Stomach (tissue), 9 donors: ENCODE data around the gene RWDD3. TPM values are rescaled to one million over a fixed set of nuclear protein-coding genes. Genes with fewer than 3 reads are reported as not detected.

ENCODE experiments used
- DNase-seq, 2 donors: peaks; one replicate each; pipeline versions ENCODE4 v3.0.0 to v3.0.0-alpha.2; 2013 to 2019
- H3K27ac ChIP-seq, 5 donors: fragments of 200-600 bp in 4 of 5; sonication (generic) in 4 of 5; one replicate each; pipeline ENCODE4 v1.5.1; 2013 to 2019; ENCODE audit warnings: mild to moderate bottlenecking in 1 of 5, moderate library complexity in 1 of 5
- H3K27me3 ChIP-seq, 3 donors: fragments of 200-600 bp; sonication (generic); one replicate each; pipeline ENCODE4 v1.5.1; 2017 to 2019; ENCODE audit warnings: mixed run types in 1 of 3
- H3K36me3 ChIP-seq, 4 donors: fragments of 200-600 bp; sonication (generic); 1 replicate in 3 of 4; 2 replicates in 1 of 4; pipeline ENCODE4 v1.5.1; 2016 to 2019
- H3K4me1 ChIP-seq, 4 donors: fragments of 200-600 bp; sonication (generic); one replicate each; pipeline ENCODE4 v1.5.1; 2016 to 2019
- H3K4me3 ChIP-seq, 4 donors: fragments of 200-600 bp; sonication (generic) in 3 of 4; one replicate each; pipeline ENCODE4 v1.5.1; 2016 to 2019; ENCODE audit warnings: mild to moderate bottlenecking in 1 of 4
- H3K9me3 ChIP-seq, 4 donors: fragments of 200-600 bp; sonication (generic); one replicate each; pipeline ENCODE4 v1.5.1; 2016 to 2019
- EP300 ChIP-seq: sonication (generic); formaldehyde crosslinking; IDR thresholded peaks from one replicate; pipeline ENCODE4 v1.6.1; 2017; ENCODE audit warnings: antibody characterized with exemption
- POLR2A ChIP-seq, 4 donors: fragments of 450-650 bp; IDR thresholded peaks; one replicate each; pipeline ENCODE4 v1.6.1; 2016; ENCODE audit warnings: antibody characterized with exemption in 4 of 4, control low read depth in 2 of 4, mild to moderate bottlenecking in 1 of 4, moderate library complexity in 1 of 4
- POLR2AphosphoS5 ChIP-seq, 3 donors: sonication (generic); formaldehyde crosslinking; IDR thresholded peaks; one replicate each; pipeline ENCODE4 v1.6.1; 2016; ENCODE audit warnings: antibody characterized with exemption in 3 of 3
- WGBS, 5 donors: extraction: QIAGEN DNeasy Blood & Tissue Kit in 3 of 5; methylation state at CpG; one replicate each; pipeline versions ENCODE4 v1.1.5 to v1.1.7; 2013 to 2018; 5-methylcytosine and 5-hydroxymethylcytosine counted together
- intact Hi-C: fragments of 100-400 bp; cut with DNase I; formaldehyde crosslinking; loops from one replicate; pipeline ENCODE4 v1.15.1; 2023; ENCODE audit warnings: low total_unique reads
- polyA plus RNA-seq, 3 donors: library from polyadenylated mRNA; stranded (reverse); fragments of 200-250 nt; gene quantifications; one replicate each; pipeline ENCODE4 v1.2.3, GENCODE V29; 2013
- total RNA-seq, 5 donors: library from RNA; depleted of rRNA; stranded (reverse); fragments of >200 nt; gene quantifications; one replicate each; pipeline versions ENCODE4 v1.1.0 to v1.2.3, GENCODE V29; 2014 to 2016
- TF ChIP-seq, protein P1 (sequence below), 7 experiments: fragments of 450-650 bp in 4 of 7; fragments of 200-600 bp in 3 of 7; sonication (generic) in 3 of 7; IDR thresholded peaks; one replicate each; pipeline ENCODE4 v1.5.1; 2016 to 2019; ENCODE audit warnings: antibody characterized with exemption in 7 of 7, control low read depth in 2 of 7, mild to moderate bottlenecking in 1 of 7
- donor health status: healthy with polysubstance abuse.
- donor health status: Bipolar disorder and iron deficiency.
- donor health status: healthy.

Gene RWDD3
- total and polyA plus RNA-seq, 8 donors, result 8.1 to 36.2 (median 19.9) TPM

DNA sequence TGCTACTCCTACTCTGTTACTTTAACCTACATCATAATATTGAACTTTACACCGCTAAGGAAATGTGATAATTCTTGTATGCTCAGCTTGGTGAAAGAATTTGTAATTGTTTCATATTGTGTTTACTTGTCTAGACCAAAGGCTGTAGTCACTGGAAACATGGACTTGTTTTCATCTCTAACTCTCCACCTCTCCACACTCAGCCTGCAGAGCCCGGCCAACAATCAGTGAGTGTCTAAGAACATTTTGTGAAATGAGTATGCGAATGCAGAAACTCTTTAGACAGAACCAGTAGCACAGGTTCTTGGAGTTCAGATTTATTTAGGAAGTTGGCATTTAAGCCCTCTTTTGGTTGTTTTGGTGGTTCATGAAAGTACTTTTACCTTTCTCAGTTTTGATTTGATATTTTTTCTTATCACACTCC, 3.2 kb upstream of the RWDD3 start:
- intact Hi-C loops, result loop anchor here (10.0 kb wide), 1 partner anchor 146 kb away; no protein-coding TSS in a partner anchor
- H3K27ac ChIP-seq, result peak overlapping the region in 2 of 5 donors; percentile 4 to 28
- no peaks in the 10 kb centered on the region for H3K27me3 ChIP-seq
- no peaks in the 10 kb centered on the region for H3K9me3 ChIP-seq
- H3K36me3 ChIP-seq, result no peaks in the 10 kb centered on the region
- peaks cover 12 to 47% (median 30%) of the 10 kb centered on the region in 4 donors for H3K4me1 ChIP-seq
- peak; percentile 40 to 67 for DNase-seq
- no peak overlapping the region for H3K4me3 ChIP-seq
- TF ChIP-seq POLR2AphosphoS5 (IDR thresholded peaks at IDR 0.05) (no peak), EP300 (no peak), POLR2A (IDR thresholded peaks at IDR 0.05) (no peak)
- TF ChIP-seq, protein P1, sequence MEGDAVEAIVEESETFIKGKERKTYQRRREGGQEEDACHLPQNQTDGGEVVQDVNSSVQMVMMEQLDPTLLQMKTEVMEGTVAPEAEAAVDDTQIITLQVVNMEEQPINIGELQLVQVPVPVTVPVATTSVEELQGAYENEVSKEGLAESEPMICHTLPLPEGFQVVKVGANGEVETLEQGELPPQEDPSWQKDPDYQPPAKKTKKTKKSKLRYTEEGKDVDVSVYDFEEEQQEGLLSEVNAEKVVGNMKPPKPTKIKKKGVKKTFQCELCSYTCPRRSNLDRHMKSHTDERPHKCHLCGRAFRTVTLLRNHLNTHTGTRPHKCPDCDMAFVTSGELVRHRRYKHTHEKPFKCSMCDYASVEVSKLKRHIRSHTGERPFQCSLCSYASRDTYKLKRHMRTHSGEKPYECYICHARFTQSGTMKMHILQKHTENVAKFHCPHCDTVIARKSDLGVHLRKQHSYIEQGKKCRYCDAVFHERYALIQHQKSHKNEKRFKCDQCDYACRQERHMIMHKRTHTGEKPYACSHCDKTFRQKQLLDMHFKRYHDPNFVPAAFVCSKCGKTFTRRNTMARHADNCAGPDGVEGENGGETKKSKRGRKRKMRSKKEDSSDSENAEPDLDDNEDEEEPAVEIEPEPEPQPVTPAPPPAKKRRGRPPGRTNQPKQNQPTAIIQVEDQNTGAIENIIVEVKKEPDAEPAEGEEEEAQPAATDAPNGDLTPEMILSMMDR (IDR thresholded peaks at IDR 0.05), result no peak
- 38 to 53% (median 47%) methylated on average over 3 of the region's 3 CpGs for WGBS, 5 donors

DNA sequence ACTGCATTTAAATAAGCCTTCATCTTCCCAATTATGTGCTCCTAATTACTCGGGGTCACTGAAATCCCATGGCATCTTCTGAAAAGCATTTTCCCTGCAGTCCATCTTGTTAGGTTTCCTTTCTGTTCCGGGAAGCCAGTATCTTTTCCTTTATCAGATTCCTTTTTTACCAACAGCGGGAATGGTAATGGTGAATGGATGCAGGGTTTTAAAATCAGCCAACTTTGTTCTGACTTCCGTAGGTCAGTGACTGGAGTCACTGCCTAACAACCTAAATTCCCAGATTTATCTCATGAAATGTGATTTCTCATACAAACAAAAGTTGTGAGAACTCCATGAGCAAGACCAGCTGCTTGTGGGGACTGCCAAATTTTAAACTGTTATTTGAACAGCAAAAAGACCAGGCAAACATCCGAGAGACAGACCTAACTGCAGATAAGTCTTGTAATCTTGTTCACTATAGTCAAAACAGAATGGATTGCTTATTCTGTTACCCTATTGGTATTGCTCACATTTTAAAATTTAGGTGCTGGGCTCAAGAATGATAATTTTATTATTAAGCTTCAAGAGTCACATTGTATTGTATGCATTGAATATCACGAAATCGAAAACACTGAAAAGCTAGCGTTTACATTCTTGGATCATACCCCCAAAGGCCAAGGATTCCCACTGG, 1.2 kb upstream of the RWDD3 start:
- H3K27ac ChIP-seq, result peak overlapping the region; percentile 78 to 88 (median 85)
- no peaks in the 10 kb centered on the region for H3K27me3 ChIP-seq
- peaks cover 12 to 67% (median 39%) of the 10 kb centered on the region in 4 donors for H3K4me1 ChIP-seq
- H3K4me3 ChIP-seq, result peak overlapping the region; percentile 64 to 89 (median 77)
- no peaks in the 10 kb centered on the region for H3K36me3 ChIP-seq
- 22 to 35% (median 25%) methylated on average over 8 of the region's 8 CpGs for WGBS, 5 donors
- intact Hi-C loops, result loop anchor here (10.0 kb wide), 1 partner anchor 148 kb away; no protein-coding TSS in a partner anchor
- no peak for TF ChIP-seq POLR2A (IDR thresholded peaks at IDR 0.05)
- no peak for TF ChIP-seq POLR2AphosphoS5 (IDR thresholded peaks at IDR 0.05)
- TF ChIP-seq, protein P1 (IDR thresholded peaks at IDR 0.05), result no peak
- no peak for TF ChIP-seq EP300
- peak in 1 of 2 donors; percentile 59 for DNase-seq
- H3K9me3 ChIP-seq, result no peaks in the 10 kb centered on the region

DNA sequence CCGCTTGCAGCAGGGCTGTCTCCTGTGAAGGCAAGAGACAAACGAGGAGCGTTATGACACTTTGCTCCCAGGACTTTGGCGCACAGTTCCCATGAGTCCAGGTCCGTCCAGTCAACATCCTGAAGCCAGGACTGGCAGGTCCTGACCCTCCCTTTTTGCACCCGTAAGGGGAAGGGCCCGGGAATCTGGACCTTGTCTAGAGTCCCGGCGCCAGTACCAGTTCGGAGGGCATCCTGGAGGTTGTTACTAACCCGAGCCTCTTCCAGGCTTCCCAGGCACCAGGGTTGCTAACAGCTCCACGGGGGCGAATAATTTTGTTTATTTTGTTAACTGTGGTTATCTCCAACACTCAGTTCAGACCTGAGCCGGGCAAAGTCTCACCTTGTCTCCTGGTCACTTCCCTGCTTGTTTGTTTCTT, 682 bp upstream of the RWDD3 start:
- Histone ChIP-seq H3K9me3 (no peaks in the 10 kb centered on the region), H3K4me3 (peak overlapping the region; percentile 64 to 89 (median 77)), H3K27me3 (no peaks in the 10 kb centered on the region), H3K27ac (peak overlapping the region; percentile 78 to 88 (median 85)), H3K4me1 (peaks cover 12 to 73% (median 42%) of the 10 kb centered on the region in 4 donors), H3K36me3 (no peaks in the 10 kb centered on the region)
- WGBS, 5 donors, result 8 to 20% (median 9%) methylated on average over 11 to 14 of the region's 14 CpGs
- peak; percentile 28 to 62 for DNase-seq
- intact Hi-C loops, result loop anchor here (10.0 kb wide), 1 partner anchor 149 kb away; no protein-coding TSS in a partner anchor
- TF ChIP-seq, protein P1 (IDR thresholded peaks at IDR 0.05), result no peak
- TF ChIP-seq EP300 (no peak), POLR2AphosphoS5 (IDR thresholded peaks at IDR 0.05) (no peak), POLR2A (IDR thresholded peaks at IDR 0.05) (no peak)

DNA sequence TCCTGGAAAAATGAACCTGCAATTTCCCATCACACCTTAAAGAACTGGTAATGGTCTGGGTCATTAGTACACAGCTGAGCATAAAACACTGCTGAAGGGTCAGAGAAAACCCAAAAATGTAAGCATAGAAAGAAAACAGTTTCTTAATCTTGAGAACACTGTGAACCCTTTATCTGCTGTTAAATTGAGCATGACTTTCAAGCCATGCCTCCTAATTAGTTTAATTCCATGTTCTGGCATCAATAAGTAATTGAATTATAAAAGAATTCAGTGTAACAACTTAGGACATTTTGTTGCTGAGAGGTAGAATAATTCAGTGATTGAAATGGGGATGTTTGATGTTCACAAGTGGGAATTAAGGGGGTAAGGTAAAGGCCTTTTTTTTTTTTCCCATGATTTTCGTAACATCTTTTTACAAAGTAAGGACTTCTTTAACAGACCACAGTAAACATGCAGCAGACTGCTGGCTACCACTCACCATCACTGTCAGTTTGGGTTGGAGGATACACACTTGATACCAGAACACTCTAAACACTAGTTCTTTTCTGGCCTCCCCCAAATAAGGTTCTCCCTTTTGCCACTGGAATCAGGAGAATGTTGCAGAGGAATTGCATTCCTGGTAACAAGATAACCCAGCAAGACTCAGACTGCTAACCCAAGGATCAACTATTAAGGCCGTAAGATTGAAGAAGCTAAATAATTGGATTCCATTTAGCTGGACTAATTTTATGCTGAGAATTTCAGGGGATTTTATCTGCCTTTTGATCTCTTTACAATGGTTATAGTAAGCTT, 3.0 kb downstream of the RWDD3 start:
- no peaks in the 10 kb centered on the region for H3K27me3 ChIP-seq
- peaks cover 12 to 59% (median 36%) of the 10 kb centered on the region in 4 donors for H3K4me1 ChIP-seq
- peaks cover 0 to 23% (median 22%) of the 10 kb centered on the region in 4 donors for H3K36me3 ChIP-seq
- intact Hi-C loops, result loop anchor here (10.0 kb wide), 1 partner anchor 152 kb away; no protein-coding TSS in a partner anchor
- TF ChIP-seq POLR2A (IDR thresholded peaks at IDR 0.05) (no peak), EP300 (no peak), POLR2AphosphoS5 (IDR thresholded peaks at IDR 0.05) (no peak)
- TF ChIP-seq, protein P1 (IDR thresholded peaks at IDR 0.05), result no peak
- H3K27ac ChIP-seq, result no peak overlapping the region
- H3K4me3 ChIP-seq, result no peak overlapping the region
- 81 to 90% (median 86%) methylated on average over 2 of the region's 2 CpGs for WGBS, 5 donors
- DNase-seq, result no peak
- peaks cover 0 to 15% (median 5%) of the 10 kb centered on the region in 4 donors for H3K9me3 ChIP-seq
